ENCODE results near the gene NPR3. TPM values are rescaled to one million over a fixed set of nuclear protein-coding genes. Genes with fewer than 3 reads are reported as not detected.

NPR3 gene
- total and polyA plus RNA-seq, 2 donors (not counting 3 experiments of a cell fraction or from before 2014, with no cell fraction given) = 0.01 to 0.53 TPM

GRCh38 chr5:32753765-32754164 lies 42.6 kb downstream of the NPR3 start:
- intact Hi-C loops (cut with micrococcal nuclease) (loop anchor here (1.0 kb wide), 1 partner anchor 26 kb away; no protein-coding TSS in a partner anchor), dilution Hi-C loops (cut with MboI; ENCODE audit: extremely low pct_ligation_motif_present, low sequenced_read_pairs) (no loop called here)
- H3K36me3 ChIP-seq (ENCODE audit: control insufficient read depth in 2 of 2, extremely low read depth in 1 of 2, insufficient read depth in 2 of 2, low read length in 2 of 2) = no peaks in the 10 kb centered on the region
- CTCF ChIA-PET = interaction anchor here (0.7 to 1.1 kb wide), 2 partner anchors 20 to 462 kb away, joined by 3 read pairs; no protein-coding TSS in a partner anchor
- H3K27me3 ChIP-seq (ENCODE audit: control insufficient read depth in 2 of 2, insufficient read depth in 2 of 2, low read length in 2 of 2) = no peaks in the 10 kb centered on the region
- DNase-seq (ENCODE audit: low read depth, low spot score) (no peak), FAIRE-seq (no peak)
- no peak overlapping the region for H3K27ac ChIP-seq (ENCODE audit: insufficient read depth, low read depth, low read length)
- H3K4me2 ChIP-seq (ENCODE audit: insufficient read depth, low read length) = no peak overlapping the region
- POLR2A ChIA-PET = no interaction called here
- no peaks in the 10 kb centered on the region for H3K79me2 ChIP-seq (ENCODE audit: control insufficient read depth, insufficient read depth, low read length)
- TF ChIP-seq CTCF (IDR thresholded peaks at IDR 0.05; ENCODE audit: extremely low read depth in 1 of 2, insufficient read depth in 1 of 2, low read depth in 1 of 2, low read length in 2 of 2) (no peak), POLR2AphosphoS5 (IDR thresholded peaks at IDR 0.05; ENCODE audit: insufficient read depth, low read depth, low read length) (no peak), GATA2 (IDR thresholded peaks at IDR 0.05; ENCODE audit: insufficient read depth, insufficient read length, low read depth, low read length) (no peak), JUN (IDR thresholded peaks at IDR 0.05; ENCODE audit: borderline replicate concordance, insufficient read depth, insufficient read length, low read depth) (no peak), POLR2A (IDR thresholded peaks at IDR 0.05; ENCODE audit: low read depth, low read length) (no peak), MAX (IDR thresholded peaks at IDR 0.05; ENCODE audit: insufficient read depth, insufficient read length) (no peak), EZH2 (IDR thresholded peaks at IDR 0.05; ENCODE audit: borderline replicate concordance, low read depth, low read length, severe bottlenecking) (no peak), FOS (IDR thresholded peaks at IDR 0.05; ENCODE audit: borderline replicate concordance, insufficient read depth, low read length) (no peak), MYC (IDR thresholded peaks at IDR 0.05; ENCODE audit: low read depth, low read length) (no peak)
- no peak overlapping the region for H2AFZ ChIP-seq (ENCODE audit: low read depth, low read length)
- H3K9me1 ChIP-seq (replicated peaks; ENCODE audit: control insufficient read depth, extremely low read depth, insufficient read depth, low read length) = no peaks in the 10 kb centered on the region
- no peak overlapping the region for H3K9ac ChIP-seq (replicated peaks; ENCODE audit: extremely low read depth, insufficient read depth, low read length)
- no peaks in the 10 kb centered on the region for H3K9me3 ChIP-seq (replicated peaks; ENCODE audit: control insufficient read depth, insufficient read depth, low read length)
- H4K20me1 ChIP-seq (replicated peaks; ENCODE audit: control insufficient read depth, extremely low read depth, insufficient read depth, low read length) = no peaks in the 10 kb centered on the region
- H3K4me1 ChIP-seq (ENCODE audit: control insufficient read depth, extremely low read depth, insufficient read depth, low read length) = no peaks in the 10 kb centered on the region
- BruUV-seq (replicated peaks) = no TSS peak
- no peak overlapping the region for H3K4me3 ChIP-seq (replicated peaks in 1 of 3; ENCODE audit: insufficient read depth in 1 of 3, low read depth in 1 of 3, low read length in 3 of 3)

All from endothelial cell of umbilical vein (primary cell).